Liver (tissue), 3 donors: ENCODE measurements around the gene CDC37.
A peak's percentile ranks its signal among the peaks of the same experiment; 100 is the strongest.

Experiments used
- GABPA ChIP-seq, 2 donors: IDR thresholded peaks in 1 of 2; conservative IDR thresholded peaks in 1 of 2; 2 replicates each; pipeline ENCODE4 v1.6.1; 2016; ENCODE audit warnings: antibody characterized with exemption in 2 of 2, mild to moderate bottlenecking in 1 of 2, moderate library complexity in 1 of 2
- RXRA ChIP-seq, 2 donors: IDR thresholded peaks; 2 replicates each; pipeline ENCODE4 v1.6.1; 2017 to 2018; ENCODE audit warnings: antibody characterized with exemption in 2 of 2, mild to moderate bottlenecking in 1 of 2
- TF ChIP-seq, protein P1 (sequence below): fragments of 150-350 bp; IDR thresholded peaks from 2 replicates; pipeline ENCODE4 v1.5.1; 2017; ENCODE audit warnings: improper control_type of control experiment, low read depth, low read length; ENCODE audit not compliant: missing input control
- donor health status: healthy.
- donor health status: healthy.

GRCh38 chr19:10403137-10404021 lies at the start of gene CDC37:
- TF ChIP-seq, protein P1, sequence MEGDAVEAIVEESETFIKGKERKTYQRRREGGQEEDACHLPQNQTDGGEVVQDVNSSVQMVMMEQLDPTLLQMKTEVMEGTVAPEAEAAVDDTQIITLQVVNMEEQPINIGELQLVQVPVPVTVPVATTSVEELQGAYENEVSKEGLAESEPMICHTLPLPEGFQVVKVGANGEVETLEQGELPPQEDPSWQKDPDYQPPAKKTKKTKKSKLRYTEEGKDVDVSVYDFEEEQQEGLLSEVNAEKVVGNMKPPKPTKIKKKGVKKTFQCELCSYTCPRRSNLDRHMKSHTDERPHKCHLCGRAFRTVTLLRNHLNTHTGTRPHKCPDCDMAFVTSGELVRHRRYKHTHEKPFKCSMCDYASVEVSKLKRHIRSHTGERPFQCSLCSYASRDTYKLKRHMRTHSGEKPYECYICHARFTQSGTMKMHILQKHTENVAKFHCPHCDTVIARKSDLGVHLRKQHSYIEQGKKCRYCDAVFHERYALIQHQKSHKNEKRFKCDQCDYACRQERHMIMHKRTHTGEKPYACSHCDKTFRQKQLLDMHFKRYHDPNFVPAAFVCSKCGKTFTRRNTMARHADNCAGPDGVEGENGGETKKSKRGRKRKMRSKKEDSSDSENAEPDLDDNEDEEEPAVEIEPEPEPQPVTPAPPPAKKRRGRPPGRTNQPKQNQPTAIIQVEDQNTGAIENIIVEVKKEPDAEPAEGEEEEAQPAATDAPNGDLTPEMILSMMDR = no peak
- peak; percentile 87 to 96 for TF ChIP-seq GABPA (IDR thresholded peaks at IDR 0.05 in 1 of 2, conservative IDR thresholded peaks at IDR 0.05 in 1 of 2)
- no peak for TF ChIP-seq RXRA (IDR thresholded peaks at IDR 0.05)
